Middle frontal gyrus (tissue), 1 donor: ENCODE results near the gene USP49.
"Not testable (repeated sequence)": the region's sequence is repeated elsewhere in the genome, so short reads cannot be mapped to it uniquely, and the experiment has no call there.

Experiments
- DNase-seq: peaks from one replicate; pipeline ENCODE4 v3.0.0-alpha.2; 2015; ENCODE audit warnings: low spot score; ENCODE audit errors: extremely low spot score

USP49 gene

GRCh38 chr6:41780551-41781365 lies 114.4 kb downstream of the USP49 start, which contains the start of gene PRICKLE4:
PRICKLE4 (plus strand) TSS chr6:41780782; CDS start chr6:41783474, 2,692 bp downstream.
- no peak for DNase-seq

GRCh38 chr6:41779788-41780550 lies 115.2 kb downstream of the USP49 start, which contains the start of gene FRS3:
FRS3 (minus strand) TSS chr6:41779900; CDS start chr6:41776987, 2,913 bp downstream.
- peak; percentile 97 for DNase-seq

GRCh38 chr6:41779336-41779735 lies 115.8 kb downstream of the USP49 start:
- DNase-seq: no peak

- no peak for DNase-seq
Observed at GRCh38 chr6:41778895-41779294, 116.3 kb downstream of the USP49 start.

GRCh38 chr6:41777551-41778285 lies 117.5 kb downstream of the USP49 start:
- no peak for DNase-seq

GRCh38 chr6:41775293-41775882 lies 119.8 kb downstream of the USP49 start:
- no peak for DNase-seq

GRCh38 chr6:41774841-41775240 lies 120.3 kb downstream of the USP49 start:
- DNase-seq: no peak

GRCh38 chr6:41771058-41771983 lies 123.9 kb downstream of the USP49 start:
- no peak for DNase-seq

GRCh38 chr6:41770381-41771057 lies 124.7 kb downstream of the USP49 start:
- DNase-seq: no peak

GRCh38 chr6:41769376-41769775 lies 125.8 kb downstream of the USP49 start:
- no peak for DNase-seq

GRCh38 chr6:41768545-41769308 lies 126.4 kb downstream of the USP49 start:
- DNase-seq: no peak

GRCh38 chr6:41767112-41767833 lies 127.9 kb downstream of the USP49 start:
- DNase-seq: no peak

GRCh38 chr6:41766043-41766664 lies 129.0 kb downstream of the USP49 start:
- not testable (repeated sequence) for DNase-seq

- no peak for DNase-seq
Observed at GRCh38 chr6:41763470-41763869, 131.7 kb downstream of the USP49 start.

- no peak for DNase-seq
Observed at GRCh38 chr6:41759905-41760579, 135.1 kb downstream of the USP49 start.

GRCh38 chr6:41759106-41759904 lies 135.9 kb downstream of the USP49 start:
- no peak for DNase-seq
